Measurements from ENCODE around the gene CA5A. TPM values are rescaled to one million over a fixed set of nuclear protein-coding genes. Genes with fewer than 3 reads are reported as not detected.
A peak's percentile ranks its signal among the peaks of the same experiment; 100 is the strongest.

The CA5A gene
- total and polyA plus RNA-seq, 2 of the 13 experiments (the other 11 are each of a cell fraction or from before 2014, with no cell fraction given), result 66.8 to 106 TPM

DNA sequence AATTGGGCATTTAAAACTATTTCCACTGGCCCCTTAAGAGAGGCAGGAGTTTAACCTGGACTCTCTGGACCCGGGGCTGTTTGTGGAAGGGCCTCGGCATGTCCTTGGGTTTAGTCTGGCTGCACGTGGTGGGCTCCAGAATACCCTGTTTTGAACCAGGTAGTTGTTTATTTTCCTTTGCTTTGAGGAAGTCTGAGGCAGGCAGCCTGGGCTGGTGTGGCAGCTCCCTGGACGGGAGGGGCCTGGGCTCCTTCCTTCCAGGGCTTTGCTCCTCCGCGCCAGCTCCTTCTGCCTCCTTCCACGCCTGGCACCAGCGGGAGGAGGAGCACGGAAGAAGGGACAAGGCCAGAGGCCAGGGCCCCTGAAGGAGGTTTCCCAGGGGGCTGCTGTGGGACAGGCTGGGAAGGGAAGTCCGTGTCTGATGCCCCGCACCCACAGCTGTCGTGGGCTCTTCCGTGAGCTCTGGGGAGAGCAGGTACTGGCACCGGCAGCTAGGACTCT lies 30.4 kb upstream of the CA5A start (continued):
- TF ChIP-seq, protein P1, sequence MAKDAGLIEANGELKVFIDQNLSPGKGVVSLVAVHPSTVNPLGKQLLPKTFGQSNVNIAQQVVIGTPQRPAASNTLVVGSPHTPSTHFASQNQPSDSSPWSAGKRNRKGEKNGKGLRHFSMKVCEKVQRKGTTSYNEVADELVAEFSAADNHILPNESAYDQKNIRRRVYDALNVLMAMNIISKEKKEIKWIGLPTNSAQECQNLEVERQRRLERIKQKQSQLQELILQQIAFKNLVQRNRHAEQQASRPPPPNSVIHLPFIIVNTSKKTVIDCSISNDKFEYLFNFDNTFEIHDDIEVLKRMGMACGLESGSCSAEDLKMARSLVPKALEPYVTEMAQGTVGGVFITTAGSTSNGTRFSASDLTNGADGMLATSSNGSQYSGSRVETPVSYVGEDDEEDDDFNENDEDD (CRISPR knock-in tag; IDR thresholded peaks at IDR 0.05; ENCODE audit: borderline replicate concordance), result peak; percentile 37; the same call in 1 of the 2 replicates
- no peak for TF ChIP-seq PHB2 (IDR thresholded peaks at IDR 0.05; ENCODE audit: partially characterized antibody)
- peak; percentile 34; the same call in 1 of the 2 replicates for TF ChIP-seq SOX5 (CRISPR knock-in tag; IDR thresholded peaks at IDR 0.05; ENCODE audit: borderline replicate concordance)
- TF ChIP-seq FOXK2 (IDR thresholded peaks at IDR 0.05), result no peak; the same call in 1 of the 2 replicates
- no peak for TF ChIP-seq YEATS4 (CRISPR knock-in tag; IDR thresholded peaks at IDR 0.05; ENCODE audit: borderline replicate concordance)
- TF ChIP-seq, protein P2, sequence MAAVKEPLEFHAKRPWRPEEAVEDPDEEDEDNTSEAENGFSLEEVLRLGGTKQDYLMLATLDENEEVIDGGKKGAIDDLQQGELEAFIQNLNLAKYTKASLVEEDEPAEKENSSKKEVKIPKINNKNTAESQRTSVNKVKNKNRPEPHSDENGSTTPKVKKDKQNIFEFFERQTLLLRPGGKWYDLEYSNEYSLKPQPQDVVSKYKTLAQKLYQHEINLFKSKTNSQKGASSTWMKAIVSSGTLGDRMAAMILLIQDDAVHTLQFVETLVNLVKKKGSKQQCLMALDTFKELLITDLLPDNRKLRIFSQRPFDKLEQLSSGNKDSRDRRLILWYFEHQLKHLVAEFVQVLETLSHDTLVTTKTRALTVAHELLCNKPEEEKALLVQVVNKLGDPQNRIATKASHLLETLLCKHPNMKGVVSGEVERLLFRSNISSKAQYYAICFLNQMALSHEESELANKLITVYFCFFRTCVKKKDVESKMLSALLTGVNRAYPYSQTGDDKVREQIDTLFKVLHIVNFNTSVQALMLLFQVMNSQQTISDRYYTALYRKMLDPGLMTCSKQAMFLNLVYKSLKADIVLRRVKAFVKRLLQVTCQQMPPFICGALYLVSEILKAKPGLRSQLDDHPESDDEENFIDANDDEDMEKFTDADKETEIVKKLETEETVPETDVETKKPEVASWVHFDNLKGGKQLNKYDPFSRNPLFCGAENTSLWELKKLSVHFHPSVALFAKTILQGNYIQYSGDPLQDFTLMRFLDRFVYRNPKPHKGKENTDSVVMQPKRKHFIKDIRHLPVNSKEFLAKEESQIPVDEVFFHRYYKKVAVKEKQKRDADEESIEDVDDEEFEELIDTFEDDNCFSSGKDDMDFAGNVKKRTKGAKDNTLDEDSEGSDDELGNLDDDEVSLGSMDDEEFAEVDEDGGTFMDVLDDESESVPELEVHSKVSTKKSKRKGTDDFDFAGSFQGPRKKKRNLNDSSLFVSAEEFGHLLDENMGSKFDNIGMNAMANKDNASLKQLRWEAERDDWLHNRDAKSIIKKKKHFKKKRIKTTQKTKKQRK (IDR thresholded peaks at IDR 0.05; ENCODE audit: low read length), result no peak
- no peak for TF ChIP-seq JUN (CRISPR knock-in tag; IDR thresholded peaks at IDR 0.05)
- peak; percentile 50; the same call in 1 of the 2 replicates for TF ChIP-seq ERF (CRISPR knock-in tag; IDR thresholded peaks at IDR 0.05)
- no peak for TF ChIP-seq DNMT1 (CRISPR knock-in tag; IDR thresholded peaks at IDR 0.05)
- peak; percentile 51 for TF ChIP-seq HNF4G (IDR thresholded peaks at IDR 0.05; ENCODE audit: borderline replicate concordance, low read depth, low read length)
- TF ChIP-seq HNF4G (CRISPR knock-in tag; IDR thresholded peaks at IDR 0.05; ENCODE audit: borderline replicate concordance, low read depth), result no peak
- TF ChIP-seq BORCS8-MEF2B (CRISPR knock-in tag; IDR thresholded peaks at IDR 0.05), result peak; percentile 61
- no peak for TF ChIP-seq RFXANK (CRISPR knock-in tag; IDR thresholded peaks at IDR 0.05)
- no peak for TF ChIP-seq GATA4 (IDR thresholded peaks at IDR 0.05; ENCODE audit: borderline replicate concordance, low read depth)
- TF ChIP-seq, protein P3, sequence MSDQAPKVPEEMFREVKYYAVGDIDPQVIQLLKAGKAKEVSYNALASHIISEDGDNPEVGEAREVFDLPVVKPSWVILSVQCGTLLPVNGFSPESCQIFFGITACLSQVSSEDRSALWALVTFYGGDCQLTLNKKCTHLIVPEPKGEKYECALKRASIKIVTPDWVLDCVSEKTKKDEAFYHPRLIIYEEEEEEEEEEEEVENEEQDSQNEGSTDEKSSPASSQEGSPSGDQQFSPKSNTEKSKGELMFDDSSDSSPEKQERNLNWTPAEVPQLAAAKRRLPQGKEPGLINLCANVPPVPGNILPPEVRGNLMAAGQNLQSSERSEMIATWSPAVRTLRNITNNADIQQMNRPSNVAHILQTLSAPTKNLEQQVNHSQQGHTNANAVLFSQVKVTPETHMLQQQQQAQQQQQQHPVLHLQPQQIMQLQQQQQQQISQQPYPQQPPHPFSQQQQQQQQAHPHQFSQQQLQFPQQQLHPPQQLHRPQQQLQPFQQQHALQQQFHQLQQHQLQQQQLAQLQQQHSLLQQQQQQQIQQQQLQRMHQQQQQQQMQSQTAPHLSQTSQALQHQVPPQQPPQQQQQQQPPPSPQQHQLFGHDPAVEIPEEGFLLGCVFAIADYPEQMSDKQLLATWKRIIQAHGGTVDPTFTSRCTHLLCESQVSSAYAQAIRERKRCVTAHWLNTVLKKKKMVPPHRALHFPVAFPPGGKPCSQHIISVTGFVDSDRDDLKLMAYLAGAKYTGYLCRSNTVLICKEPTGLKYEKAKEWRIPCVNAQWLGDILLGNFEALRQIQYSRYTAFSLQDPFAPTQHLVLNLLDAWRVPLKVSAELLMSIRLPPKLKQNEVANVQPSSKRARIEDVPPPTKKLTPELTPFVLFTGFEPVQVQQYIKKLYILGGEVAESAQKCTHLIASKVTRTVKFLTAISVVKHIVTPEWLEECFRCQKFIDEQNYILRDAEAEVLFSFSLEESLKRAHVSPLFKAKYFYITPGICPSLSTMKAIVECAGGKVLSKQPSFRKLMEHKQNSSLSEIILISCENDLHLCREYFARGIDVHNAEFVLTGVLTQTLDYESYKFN (CRISPR knock-in tag; conservative IDR thresholded peaks at IDR 0.05), result peak; percentile 81
- peak; percentile 31; the same call in 1 of the 2 replicates for TF ChIP-seq ZNF768 (CRISPR knock-in tag; IDR thresholded peaks at IDR 0.05)
- TF ChIP-seq FOXP1 (IDR thresholded peaks at IDR 0.05), result no peak
- peak; percentile 43; the same call in 1 of the 2 replicates for TF ChIP-seq FOXP1 (CRISPR knock-in tag; IDR thresholded peaks at IDR 0.05)
- TF ChIP-seq, protein P4, sequence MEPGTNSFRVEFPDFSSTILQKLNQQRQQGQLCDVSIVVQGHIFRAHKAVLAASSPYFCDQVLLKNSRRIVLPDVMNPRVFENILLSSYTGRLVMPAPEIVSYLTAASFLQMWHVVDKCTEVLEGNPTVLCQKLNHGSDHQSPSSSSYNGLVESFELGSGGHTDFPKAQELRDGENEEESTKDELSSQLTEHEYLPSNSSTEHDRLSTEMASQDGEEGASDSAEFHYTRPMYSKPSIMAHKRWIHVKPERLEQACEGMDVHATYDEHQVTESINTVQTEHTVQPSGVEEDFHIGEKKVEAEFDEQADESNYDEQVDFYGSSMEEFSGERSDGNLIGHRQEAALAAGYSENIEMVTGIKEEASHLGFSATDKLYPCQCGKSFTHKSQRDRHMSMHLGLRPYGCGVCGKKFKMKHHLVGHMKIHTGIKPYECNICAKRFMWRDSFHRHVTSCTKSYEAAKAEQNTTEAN (CRISPR knock-in tag; conservative IDR thresholded peaks at IDR 0.05), result no peak
- no peak for TF ChIP-seq BCL6 (CRISPR knock-in tag; IDR thresholded peaks at IDR 0.05)
- TF ChIP-seq ZNF672 (CRISPR knock-in tag; IDR thresholded peaks at IDR 0.05), result no peak
- no peak for TF ChIP-seq ZNF451 (CRISPR knock-in tag; IDR thresholded peaks at IDR 0.05)
- peak in 1 of 2 experiments; percentile 49; a peak in 1 of 4 replicates for TF ChIP-seq EP300 (IDR thresholded peaks at IDR 0.05; ENCODE audit: low read depth in 2 of 2, low read length in 2 of 2)
- no peak for TF ChIP-seq EP300 (CRISPR knock-in tag; IDR thresholded peaks at IDR 0.05; ENCODE audit: borderline replicate concordance)
- no peak for TF ChIP-seq ZNF274 (CRISPR knock-in tag; IDR thresholded peaks at IDR 0.05)
